ENCODE data around the gene PLPPR3. TPM values are rescaled to one million over a fixed set of nuclear protein-coding genes. Genes with fewer than 3 reads are reported as not detected.

The PLPPR3 gene
- total and polyA plus RNA-seq, 9 of the 15 experiments (the other 6 are each of a cell fraction or from before 2014, with no cell fraction given) = 0.01 to 48.2 (median 8.6) TPM

GRCh38 chr19:858868-859843 is 37.4 kb upstream of the PLPPR3 start, which contains the start of gene CFD (continued):
- TF ChIP-seq ZNF592 (IDR thresholded peaks at IDR 0.05) = no peak
- no peak for TF ChIP-seq PHF20 (IDR thresholded peaks at IDR 0.05; ENCODE audit: partially characterized antibody)
- no peak for TF ChIP-seq FUS (optimal IDR thresholded peaks at IDR 0.05; ENCODE audit: low read depth, low read length)
- TF ChIP-seq CHD1 (IDR thresholded peaks at IDR 0.05; ENCODE audit: low read length) = no peak
- peak; percentile 93 for TF ChIP-seq RBM25 (IDR thresholded peaks at IDR 0.05; ENCODE audit: low read depth, low read length, severe bottlenecking)
- TF ChIP-seq FIP1L1 (IDR thresholded peaks at IDR 0.05; ENCODE audit: low read depth, low read length, poor library complexity, severe bottlenecking) = no peak
- no peak for TF ChIP-seq PCBP2 (IDR thresholded peaks at IDR 0.05; ENCODE audit: low read depth, low read length, poor library complexity, severe bottlenecking)
- TF ChIP-seq ZNF324 (CRISPR knock-in tag; IDR thresholded peaks at IDR 0.05) = no peak
- TF ChIP-seq ATF6 (CRISPR knock-in tag; IDR thresholded peaks at IDR 0.05) = no peak
- TF ChIP-seq CEBPB (tag; IDR thresholded peaks at IDR 0.05) = peak; percentile 81
- no peak for TF ChIP-seq ELF2 (CRISPR knock-in tag; IDR thresholded peaks at IDR 0.05)

Measured in K562 (cell line).